Measurements from ENCODE around the gene PTTG2.

The PTTG2 gene

GRCh38 chr4:37999000-37999716 lies 39.0 kb downstream of the PTTG2 start:
- no peak for TF ChIP-seq CTCF (IDR thresholded peaks at IDR 0.05; ENCODE audit: insufficient read depth, low read depth, low read length, missing control alignments)
- no peak overlapping the region for H3K4me3 ChIP-seq (ENCODE audit: low read depth, low read length)
- DNase-seq (ENCODE audit: low read depth), result no peak

GRCh38 chr4:37999965-38000364 lies 39.8 kb downstream of the PTTG2 start:
- DNase-seq (ENCODE audit: low read depth), result no peak
- no peak overlapping the region for H3K4me3 ChIP-seq (ENCODE audit: low read depth, low read length)
- TF ChIP-seq CTCF (IDR thresholded peaks at IDR 0.05; ENCODE audit: insufficient read depth, low read depth, low read length, missing control alignments), result no peak

GRCh38 chr4:38001927-38002326 lies 41.7 kb downstream of the PTTG2 start:
- DNase-seq (ENCODE audit: low read depth), result no peak
- TF ChIP-seq CTCF (IDR thresholded peaks at IDR 0.05; ENCODE audit: insufficient read depth, low read depth, low read length, missing control alignments), result no peak
- no peak overlapping the region for H3K4me3 ChIP-seq (ENCODE audit: low read depth, low read length)

GRCh38 chr4:38002451-38003071 lies 42.4 kb downstream of the PTTG2 start:
- TF ChIP-seq CTCF (IDR thresholded peaks at IDR 0.05; ENCODE audit: insufficient read depth, low read depth, low read length, missing control alignments), result no peak
- DNase-seq (ENCODE audit: low read depth), result no peak
- no peak overlapping the region for H3K4me3 ChIP-seq (ENCODE audit: low read depth, low read length)

GRCh38 chr4:38003102-38003501 lies 42.9 kb downstream of the PTTG2 start:
- no peak for DNase-seq (ENCODE audit: low read depth)
- H3K4me3 ChIP-seq (ENCODE audit: low read depth, low read length), result no peak overlapping the region
- TF ChIP-seq CTCF (IDR thresholded peaks at IDR 0.05; ENCODE audit: insufficient read depth, low read depth, low read length, missing control alignments), result no peak

GRCh38 chr4:38003628-38004027 lies 43.4 kb downstream of the PTTG2 start:
- no peak for TF ChIP-seq CTCF (IDR thresholded peaks at IDR 0.05; ENCODE audit: insufficient read depth, low read depth, low read length, missing control alignments)
- no peak overlapping the region for H3K4me3 ChIP-seq (ENCODE audit: low read depth, low read length)
- DNase-seq (ENCODE audit: low read depth), result no peak
